Endothelial cell of umbilical vein (primary cell): ENCODE data around the gene CDC7. TPM values are rescaled to one million over a fixed set of nuclear protein-coding genes. Genes with fewer than 3 reads are reported as not detected.

ENCODE experiments used
- BruUV-seq: library from RNA; stranded (reverse); fragments of 400-500 nt; replicated peaks from 2 replicates; lab custom pipeline; 2021; lab: Mats Ljungman, UMichigan
- CTCF ChIA-PET: fragments of 300-600, 350-600 bp; sonication (Branson Sonifier 250); formaldehyde crosslinking; loops from one replicate; lab custom pipeline; 2021; ENCODE audit warnings: antibody characterized with exemption, inconsistent platforms; lab: Charles Lee
- POLR2A ChIA-PET: fragments of 300-600, 350-600 bp; sonication (Branson Sonifier 250); formaldehyde crosslinking; loops from one replicate; lab custom pipeline; 2021; ENCODE audit warnings: antibody characterized with exemption, inconsistent platforms; lab: Charles Lee
- DNase-seq: peaks from one replicate; pipeline ENCODE4 v3.0.0-alpha.2; 2011; ENCODE audit warnings: low read depth, low spot score
- FAIRE-seq: peaks from 2 replicates; lab custom pipeline; 2011; peaks lifted over from hg19 to GRCh38; lab: Jason Lieb, UNC
- H2AFZ ChIP-seq: 2 replicates; pipeline ENCODE4 v1.6.0; 2012; ENCODE audit warnings: low read depth, low read length, control low read depth, inconsistent platforms
- H3K27ac ChIP-seq: 2 replicates; pipeline ENCODE4 v1.5.1; 2011; ENCODE audit warnings: low read depth, mild to moderate bottlenecking, control low read depth, low read length, moderate library complexity; ENCODE audit not compliant: insufficient read depth
- H3K27me3 ChIP-seq, 2 experiments: 2 replicates each; pipeline versions ENCODE4 v1.6.0 to v1.6.1; 2011; ENCODE audit warnings: low read length in 2 of 2, mixed read lengths in 1 of 2; ENCODE audit not compliant: control insufficient read depth in 2 of 2, insufficient read depth in 2 of 2
- H3K36me3 ChIP-seq, 2 experiments: 2 replicates in 1 of 2; 3 replicates in 1 of 2; pipeline ENCODE4 v1.5.1; 2011; ENCODE audit warnings: low read length in 2 of 2, mild to moderate bottlenecking in 1 of 2, moderate library complexity in 1 of 2; ENCODE audit not compliant: control insufficient read depth in 2 of 2, insufficient read depth in 2 of 2; ENCODE audit errors: extremely low read depth in 1 of 2
- H3K4me1 ChIP-seq: 3 replicates; pipeline ENCODE4 v1.5.1; 2011; ENCODE audit warnings: mild to moderate bottlenecking, low read length; ENCODE audit not compliant: control insufficient read depth, insufficient read depth; ENCODE audit errors: extremely low read depth
- H3K4me2 ChIP-seq: 2 replicates; pipeline ENCODE4 v1.6.1; 2011; ENCODE audit warnings: low read length, control low read depth, mixed read lengths; ENCODE audit not compliant: insufficient read depth
- H3K4me3 ChIP-seq, 3 experiments: fragments of 200-600 bp in 1 of 3; sonication (generic), shearing (Covaris generic) in 1 of 3; replicated peaks in 1 of 3; 2 replicates each; pipeline ENCODE4 v1.5.1; 2011 to 2016; ENCODE audit warnings: control low read depth in 3 of 3, low read length in 3 of 3, mild to moderate bottlenecking in 2 of 3, inconsistent platforms in 1 of 3, low read depth in 1 of 3, moderate library complexity in 1 of 3; ENCODE audit not compliant: insufficient read depth in 1 of 3
- H3K79me2 ChIP-seq: 2 replicates; pipeline ENCODE4 v1.6.0; 2012; ENCODE audit warnings: low read length, inconsistent platforms; ENCODE audit not compliant: control insufficient read depth, insufficient read depth
- H3K9ac ChIP-seq: replicated peaks from 2 replicates; pipeline ENCODE3; 2011; ENCODE audit warnings: low read length, control low read depth; ENCODE audit not compliant: insufficient read depth; ENCODE audit errors: extremely low read depth
- H3K9me1 ChIP-seq: replicated peaks from 3 replicates; pipeline ENCODE4 v1.6.0; 2011; ENCODE audit warnings: mild to moderate bottlenecking, low read length; ENCODE audit not compliant: control insufficient read depth, insufficient read depth; ENCODE audit errors: extremely low read depth
- H3K9me3 ChIP-seq: replicated peaks from 2 replicates; pipeline ENCODE4 v1.5.1; 2012; ENCODE audit warnings: low read length, inconsistent platforms; ENCODE audit not compliant: control insufficient read depth, insufficient read depth
- H4K20me1 ChIP-seq: replicated peaks from 2 replicates; pipeline ENCODE3; 2011; ENCODE audit warnings: mild to moderate bottlenecking, low read length; ENCODE audit not compliant: control insufficient read depth, insufficient read depth; ENCODE audit errors: extremely low read depth
- EZH2 ChIP-seq: IDR thresholded peaks from 2 replicates; pipeline ENCODE4 v1.6.1; 2012; ENCODE audit warnings: borderline replicate concordance, low read depth, mild to moderate bottlenecking, moderate library complexity, low read length, inconsistent platforms; ENCODE audit not compliant: severe bottlenecking
- FOS ChIP-seq: IDR thresholded peaks from 2 replicates; pipeline ENCODE4 v1.6.1; 2011; ENCODE audit warnings: mild to moderate bottlenecking, low read length, moderate library complexity, borderline replicate concordance; ENCODE audit not compliant: insufficient read depth
- GATA2 ChIP-seq: IDR thresholded peaks from 2 replicates; pipeline ENCODE4 v1.7.0; 2011; ENCODE audit warnings: low read depth, mild to moderate bottlenecking, moderate library complexity, mixed read lengths, low read length; ENCODE audit not compliant: insufficient read length, insufficient read depth
- JUN ChIP-seq: IDR thresholded peaks from 2 replicates; pipeline ENCODE4 v1.6.1; 2011; ENCODE audit warnings: borderline replicate concordance, low read depth; ENCODE audit not compliant: insufficient read length, insufficient read depth
- MAX ChIP-seq: IDR thresholded peaks from 2 replicates; pipeline ENCODE4 v1.6.1; 2011; ENCODE audit not compliant: insufficient read depth, insufficient read length
- MYC ChIP-seq: IDR thresholded peaks from one replicate; pipeline ENCODE4 v1.6.1; 2011; ENCODE audit warnings: mild to moderate bottlenecking, low read depth, low read length
- POLR2A ChIP-seq: IDR thresholded peaks from 2 replicates; pipeline ENCODE4 v1.6.1; 2012; ENCODE audit warnings: low read depth, mild to moderate bottlenecking, control low read depth, low read length
- POLR2AphosphoS5 ChIP-seq: IDR thresholded peaks from 2 replicates; pipeline ENCODE4 v1.6.1; 2012; ENCODE audit warnings: low read depth, mild to moderate bottlenecking, control low read depth, low read length, moderate library complexity; ENCODE audit not compliant: insufficient read depth
- dilution Hi-C: fragments of 300-500 bp; cut with MboI; formaldehyde crosslinking; loops from one replicate; pipeline ENCODE4 v1.15.0; 2019; ENCODE audit warnings: low sequenced_read_pairs; ENCODE audit not compliant: extremely low pct_ligation_motif_present
- intact Hi-C: fragments of 100-400 bp; cut with micrococcal nuclease; formaldehyde crosslinking; loops from one replicate; pipeline ENCODE4 v1.10.0; 2022
- polyA plus RNA-seq, 4 experiments: library from polyadenylated mRNA; depleted of rRNA in 3 of 4; stranded (reverse) in 3 of 4; unstranded in 1 of 4; fragments of >200 nt; gene quantifications; 2 replicates each; pipeline versions ENCODE4 v1.2.1 to v1.2.3, GENCODE V29; 2011 to 2012; ENCODE audit warnings: missing spikeins in 1 of 4
- total RNA-seq: library from RNA; stranded (reverse); gene quantifications from 2 replicates; pipeline ENCODE4 v1.2.3, GENCODE V29; 2021
- TF ChIP-seq, protein P1 (sequence below), 2 donors: IDR thresholded peaks; 1 replicate in 1 of 2; 2 replicates in 1 of 2; pipeline ENCODE4 v1.5.1; 2011; ENCODE audit warnings: low read length in 2 of 2, mild to moderate bottlenecking in 2 of 2, moderate library complexity in 2 of 2, control low read depth in 1 of 2, inconsistent platforms in 1 of 2, low read depth in 1 of 2; ENCODE audit not compliant: insufficient read depth in 1 of 2; ENCODE audit errors: extremely low read depth in 1 of 2

Gene CDC7
- total and polyA plus RNA-seq, 2 donors (not counting 3 experiments of a cell fraction or from before 2014, with no cell fraction given) = 3.9 to 11.7 TPM

DNA sequence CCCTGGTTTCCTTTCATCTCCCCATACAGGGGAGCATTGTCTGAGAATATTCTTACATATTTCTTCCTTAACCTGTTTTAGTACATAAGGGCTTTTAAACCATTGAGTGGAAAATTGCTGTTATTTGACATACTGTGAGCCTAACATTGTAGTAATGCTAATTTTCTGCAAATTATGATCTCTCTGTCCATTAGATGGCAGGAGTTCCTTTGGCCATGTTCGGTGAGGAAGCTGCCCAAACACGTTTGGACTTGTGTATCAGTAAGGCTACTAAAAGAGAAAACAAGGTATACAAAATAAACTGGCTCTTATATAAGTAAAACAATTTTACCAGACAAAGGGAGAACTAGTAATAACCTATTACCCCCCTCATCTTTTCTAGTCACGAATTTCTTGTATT, 29.2 kb downstream of the CDC7 start:
- H3K27ac ChIP-seq = no peak overlapping the region
- POLR2A ChIA-PET = no interaction called here
- no peaks in the 10 kb centered on the region for H3K9me3 ChIP-seq
- H3K4me1 ChIP-seq = no peaks in the 10 kb centered on the region
- TF ChIP-seq, protein P1, sequence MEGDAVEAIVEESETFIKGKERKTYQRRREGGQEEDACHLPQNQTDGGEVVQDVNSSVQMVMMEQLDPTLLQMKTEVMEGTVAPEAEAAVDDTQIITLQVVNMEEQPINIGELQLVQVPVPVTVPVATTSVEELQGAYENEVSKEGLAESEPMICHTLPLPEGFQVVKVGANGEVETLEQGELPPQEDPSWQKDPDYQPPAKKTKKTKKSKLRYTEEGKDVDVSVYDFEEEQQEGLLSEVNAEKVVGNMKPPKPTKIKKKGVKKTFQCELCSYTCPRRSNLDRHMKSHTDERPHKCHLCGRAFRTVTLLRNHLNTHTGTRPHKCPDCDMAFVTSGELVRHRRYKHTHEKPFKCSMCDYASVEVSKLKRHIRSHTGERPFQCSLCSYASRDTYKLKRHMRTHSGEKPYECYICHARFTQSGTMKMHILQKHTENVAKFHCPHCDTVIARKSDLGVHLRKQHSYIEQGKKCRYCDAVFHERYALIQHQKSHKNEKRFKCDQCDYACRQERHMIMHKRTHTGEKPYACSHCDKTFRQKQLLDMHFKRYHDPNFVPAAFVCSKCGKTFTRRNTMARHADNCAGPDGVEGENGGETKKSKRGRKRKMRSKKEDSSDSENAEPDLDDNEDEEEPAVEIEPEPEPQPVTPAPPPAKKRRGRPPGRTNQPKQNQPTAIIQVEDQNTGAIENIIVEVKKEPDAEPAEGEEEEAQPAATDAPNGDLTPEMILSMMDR (IDR thresholded peaks at IDR 0.05; ENCODE audit: extremely low read depth in 1 of 2, insufficient read depth in 1 of 2, low read depth in 1 of 2, low read length in 2 of 2) = peak in 1 of 2 donors; percentile 2
- no peak for TF ChIP-seq GATA2
- FAIRE-seq (peak; percentile 18), DNase-seq (peak; percentile 43)
- no peak overlapping the region for H2AFZ ChIP-seq
- H3K9me1 ChIP-seq = no peaks in the 10 kb centered on the region
- H3K79me2 ChIP-seq = no peaks in the 10 kb centered on the region
- no peak overlapping the region for H3K9ac ChIP-seq
- CTCF ChIA-PET = interaction anchor here (0.6 to 1.9 kb wide), 8 partner anchors 10 to 762 kb away, joined by 3 to 16 read pairs (median 5); partner anchors contain the start of gene TGFBR3
- H3K4me2 ChIP-seq = no peak overlapping the region
- H3K4me3 ChIP-seq = no peak overlapping the region
- intact Hi-C loops (loop anchor here (1.0 kb wide), 2 partner anchors 353 to 397 kb away; no protein-coding TSS in a partner anchor), dilution Hi-C loops (no loop called here)
- H4K20me1 ChIP-seq = no peaks in the 10 kb centered on the region
- no TSS peak for BruUV-seq
- no peaks in the 10 kb centered on the region for H3K27me3 ChIP-seq
- H3K36me3 ChIP-seq = no peaks in the 10 kb centered on the region

GRCh38 chr1:91533361-91534024, 32.8 kb downstream of the CDC7 start:
- Histone ChIP-seq H2AFZ (no peak overlapping the region), H3K4me2 (no peak overlapping the region), H3K9me1 (no peaks in the 10 kb centered on the region), H3K9me3 (no peaks in the 10 kb centered on the region), H3K27me3 (peaks cover 0 to 2% of the 10 kb centered on the region in 2 experiments), H4K20me1 (no peaks in the 10 kb centered on the region), H3K9ac (no peak overlapping the region), H3K79me2 (no peaks in the 10 kb centered on the region), H3K4me1 (no peaks in the 10 kb centered on the region), H3K27ac (no peak overlapping the region), H3K4me3 (no peak overlapping the region), H3K36me3 (no peaks in the 10 kb centered on the region)
- BruUV-seq = no TSS peak
- intact Hi-C loops (no loop called here), dilution Hi-C loops (no loop called here)
- FAIRE-seq (no peak), DNase-seq (no peak)
- no peak for TF ChIP-seq MAX
- no peak for TF ChIP-seq FOS
- TF ChIP-seq MYC = no peak
- TF ChIP-seq POLR2A = no peak
- TF ChIP-seq, protein P1 (IDR thresholded peaks at IDR 0.05; ENCODE audit: extremely low read depth in 1 of 2, insufficient read depth in 1 of 2, low read depth in 1 of 2, low read length in 2 of 2) = no peak
- TF ChIP-seq GATA2 = no peak
- no peak for TF ChIP-seq POLR2AphosphoS5
- no peak for TF ChIP-seq EZH2
- no peak for TF ChIP-seq JUN
- CTCF ChIA-PET = interaction anchor here (0.9 to 1.2 kb wide), 2 partner anchors 21 to 350 kb away, joined by 3 to 4 read pairs; no protein-coding TSS in a partner anchor
- POLR2A ChIA-PET = no interaction called here
